Measurements from ENCODE around the gene PTPRF.

PTPRF gene

GRCh38 chr1:43542527-43543458 is 12.1 kb downstream of the PTPRF start:
- TF ChIP-seq MAX (IDR thresholded peaks at IDR 0.05) (no peak), EGR1 (IDR thresholded peaks at IDR 0.05) (no peak), YY1 (IDR thresholded peaks at IDR 0.05; ENCODE audit: low read depth) (no peak), CEBPB (IDR thresholded peaks at IDR 0.05) (no peak), TEAD4 (IDR thresholded peaks at IDR 0.05) (no peak)

- TF ChIP-seq TAF1 (IDR thresholded peaks at IDR 0.05; ENCODE audit: low read depth) (no peak), ZBTB7A (IDR thresholded peaks at IDR 0.05; ENCODE audit: low read depth) (no peak), NFIC (IDR thresholded peaks at IDR 0.05) (no peak), RAD21 (IDR thresholded peaks at IDR 0.05; ENCODE audit: low read depth) (no peak), USF1 (IDR thresholded peaks at IDR 0.05) (no peak), TEAD4 (IDR thresholded peaks at IDR 0.05) (no peak), REST (IDR thresholded peaks at IDR 0.05; ENCODE audit: low read depth) (no peak), EP300 (IDR thresholded peaks at IDR 0.05; ENCODE audit: borderline replicate concordance) (no peak), FOXM1 (IDR thresholded peaks at IDR 0.05; ENCODE audit: borderline replicate concordance, low read depth) (no peak), MAX (IDR thresholded peaks at IDR 0.05) (no peak), YY1 (IDR thresholded peaks at IDR 0.05; ENCODE audit: low read depth) (no peak)
Measured at GRCh38 chr1:43543567-43543966, 12.9 kb downstream of the PTPRF start.

GRCh38 chr1:43545339-43545694 is 14.6 kb downstream of the PTPRF start:
- TF ChIP-seq EGR1 (IDR thresholded peaks at IDR 0.05), result no peak
- TF ChIP-seq TEAD4 (IDR thresholded peaks at IDR 0.05), result no peak
- no peak for TF ChIP-seq CEBPB (IDR thresholded peaks at IDR 0.05)
- no peak for TF ChIP-seq NFIC (IDR thresholded peaks at IDR 0.05)
- TF ChIP-seq ZBTB7A (IDR thresholded peaks at IDR 0.05; ENCODE audit: low read depth), result no peak
- TF ChIP-seq MAX (IDR thresholded peaks at IDR 0.05), result no peak
- TF ChIP-seq EP300 (IDR thresholded peaks at IDR 0.05; ENCODE audit: borderline replicate concordance), result no peak
- no peak for TF ChIP-seq YY1 (IDR thresholded peaks at IDR 0.05; ENCODE audit: low read depth)
- no peak for TF ChIP-seq RAD21 (IDR thresholded peaks at IDR 0.05; ENCODE audit: low read depth)
- TF ChIP-seq TCF12 (IDR thresholded peaks at IDR 0.05; ENCODE audit: low read depth), result no peak
- TF ChIP-seq FOXM1 (IDR thresholded peaks at IDR 0.05; ENCODE audit: borderline replicate concordance, low read depth), result no peak
- no peak for TF ChIP-seq CREB1 (IDR thresholded peaks at IDR 0.05; ENCODE audit: low read depth)
- TF ChIP-seq USF1 (IDR thresholded peaks at IDR 0.05), result no peak
- TF ChIP-seq REST (IDR thresholded peaks at IDR 0.05; ENCODE audit: low read depth), result no peak
- no peak for TF ChIP-seq TAF1 (IDR thresholded peaks at IDR 0.05; ENCODE audit: low read depth)

GRCh38 chr1:43545695-43546387 is 15.2 kb downstream of the PTPRF start:
- TF ChIP-seq NFIC (IDR thresholded peaks at IDR 0.05), result peak; percentile 14; the same call in 1 of the 2 replicates
- peak; percentile 3; the same call in 1 of the 2 replicates for TF ChIP-seq USF1 (IDR thresholded peaks at IDR 0.05)
- no peak for TF ChIP-seq FOXM1 (IDR thresholded peaks at IDR 0.05; ENCODE audit: borderline replicate concordance, low read depth)
- TF ChIP-seq TCF12 (IDR thresholded peaks at IDR 0.05; ENCODE audit: low read depth), result no peak
